ENCODE results near the gene SLC47A1.
"Not testable (repeated sequence)": the region's sequence is repeated elsewhere in the genome, so short reads cannot be mapped to it uniquely, and the experiment has no call there.

Gene SLC47A1

GRCh38 chr17:19519388-19520291, 14.0 kb upstream of the SLC47A1 start:
- not testable (repeated sequence) for DNase-seq (ENCODE audit: low spot score); FAIRE-seq

GRCh38 chr17:19520641-19521040, 13.0 kb upstream of the SLC47A1 start:
- FAIRE-seq, result no peak
- DNase-seq (ENCODE audit: low spot score), result no peak

- no peak for DNase-seq (ENCODE audit: low spot score)
- no peak for FAIRE-seq
Measured at GRCh38 chr17:19523690-19524089, 10.0 kb upstream of the SLC47A1 start.

- not testable (repeated sequence) for FAIRE-seq; DNase-seq (ENCODE audit: low spot score)
Measured at GRCh38 chr17:19526950-19527349, 6.7 kb upstream of the SLC47A1 start.

- DNase-seq (ENCODE audit: low spot score), result no peak
- FAIRE-seq, result no peak
Measured at GRCh38 chr17:19531780-19532501, 1.7 kb upstream of the SLC47A1 start.

GRCh38 chr17:19533036-19533717, 477 bp upstream of the SLC47A1 start:
- no peak for FAIRE-seq
- DNase-seq (ENCODE audit: low spot score), result no peak

- peak; percentile 67 for DNase-seq (ENCODE audit: low spot score)
- no peak for FAIRE-seq
Measured at GRCh38 chr17:19534562-19535149, 1.0 kb downstream of the SLC47A1 start.

- FAIRE-seq, result no peak
- no peak for DNase-seq (ENCODE audit: low spot score)
Measured at GRCh38 chr17:19537111-19537510, 3.5 kb downstream of the SLC47A1 start.

GRCh38 chr17:19538095-19539039, 4.7 kb downstream of the SLC47A1 start:
- FAIRE-seq, result no peak
- DNase-seq (ENCODE audit: low spot score), result no peak

GRCh38 chr17:19539040-19539399, 5.4 kb downstream of the SLC47A1 start:
- FAIRE-seq (no peak), DNase-seq (ENCODE audit: low spot score) (no peak)

- FAIRE-seq (no peak), DNase-seq (ENCODE audit: low spot score) (no peak)
Measured at GRCh38 chr17:19539841-19540311, 6.2 kb downstream of the SLC47A1 start.

- FAIRE-seq, result no peak
- no peak for DNase-seq (ENCODE audit: low spot score)
Measured at GRCh38 chr17:19540706-19541370, 7.2 kb downstream of the SLC47A1 start.

- DNase-seq (ENCODE audit: low spot score) (no peak), FAIRE-seq (no peak)
Measured at GRCh38 chr17:19541445-19541844, 7.8 kb downstream of the SLC47A1 start.

GRCh38 chr17:19542247-19542646, 8.6 kb downstream of the SLC47A1 start:
- FAIRE-seq, result no peak
- no peak for DNase-seq (ENCODE audit: low spot score)

GRCh38 chr17:19544366-19544765, 10.7 kb downstream of the SLC47A1 start:
- FAIRE-seq (no peak), DNase-seq (ENCODE audit: low spot score) (no peak)

- DNase-seq (ENCODE audit: low spot score) (no peak), FAIRE-seq (no peak)
Measured at GRCh38 chr17:19546289-19547065, 12.8 kb downstream of the SLC47A1 start.

- no peak for FAIRE-seq
- no peak for DNase-seq (ENCODE audit: low spot score)
Measured at GRCh38 chr17:19549746-19550623, 16.3 kb downstream of the SLC47A1 start.

GRCh38 chr17:19551165-19551564, 17.5 kb downstream of the SLC47A1 start:
- DNase-seq (ENCODE audit: low spot score), result no peak
- FAIRE-seq, result no peak
